Testis (tissue), 3 donors: ENCODE data around the gene CFAP299. TPM values are rescaled to one million over a fixed set of nuclear protein-coding genes. Genes with fewer than 3 reads are reported as not detected.

ENCODE experiments used
- DNase-seq: peaks from one replicate; pipeline ENCODE4 v3.0.0-alpha.2; 2019
- H3K27ac ChIP-seq, 2 donors: fragments of 200-600 bp; sonication (generic); one replicate each; pipeline ENCODE4 v1.5.1; 2019
- H3K27me3 ChIP-seq: fragments of 200-600 bp; sonication (generic); one replicate; pipeline ENCODE4 v1.5.1; 2019
- H3K36me3 ChIP-seq: fragments of 200-600 bp; sonication (generic); one replicate; pipeline ENCODE4 v1.5.1; 2017; ENCODE audit warnings: low read depth; ENCODE audit errors: missing control alignments
- H3K4me1 ChIP-seq: fragments of 200-600 bp; sonication (generic); one replicate; pipeline ENCODE4 v1.5.1; 2019
- H3K4me3 ChIP-seq, 2 donors: fragments of 200-600 bp; sonication (generic); one replicate each; pipeline ENCODE4 v1.5.1; 2017 to 2019
- H3K9me3 ChIP-seq: fragments of 200-600 bp; sonication (generic); one replicate; pipeline ENCODE4 v1.5.1; 2017
- CTCF ChIP-seq, 3 experiments: fragments of 450-650 bp in 2 of 3; fragments of 200-600 bp in 1 of 3; sonication (generic) in 1 of 3; IDR thresholded peaks; one replicate each; pipeline ENCODE4 v1.5.1; 2016 to 2019; ENCODE audit warnings: antibody characterized with exemption in 3 of 3, mild to moderate bottlenecking in 2 of 3, moderate library complexity in 1 of 3
- POLR2A ChIP-seq: fragments of 450-650 bp; IDR thresholded peaks from one replicate; pipeline ENCODE4 v1.6.1; 2017; ENCODE audit warnings: antibody characterized with exemption, mild to moderate bottlenecking, moderate library complexity
- WGBS, 2 donors: methylation state at CpG; one replicate each; pipeline ENCODE4 v1.1.5; 2018; 5-methylcytosine and 5-hydroxymethylcytosine counted together
- intact Hi-C: fragments of 100-400 bp; cut with DNase I; formaldehyde crosslinking; loops from one replicate; pipeline ENCODE4 v1.15.1; 2023; ENCODE audit warnings: low total_unique reads
- polyA plus RNA-seq: library from polyadenylated mRNA; stranded (reverse); fragments of 350-450 nt; fragmentation: Illumina TruSeq; extraction: RNeasy Lipid Tissue Mini Kit (QIAGEN cat#74804); gene quantifications from one replicate; pipeline ENCODE4 v1.2.3, GENCODE V29; 2014; ENCODE audit warnings: low read depth, low replicate concordance; ENCODE audit not compliant: insufficient read depth
- total RNA-seq, 2 donors: library from RNA; depleted of rRNA; stranded (reverse); fragments of >200 nt; gene quantifications; one replicate each; pipeline ENCODE4 v1.2.3, GENCODE V29; 2016

Gene CFAP299
- total and polyA plus RNA-seq, 3 donors from 2014 or later: 18.1 to 51.9 (median 21.4) TPM

- no peaks in the 10 kb centered on the region for H3K9me3 ChIP-seq
- intact Hi-C loops: no loop called here
- H3K27ac ChIP-seq: no peak overlapping the region
- TF ChIP-seq CTCF (IDR thresholded peaks at IDR 0.05) (no peak), POLR2A (no peak)
- 54 to 64% methylated on average over 2 of the region's 2 CpGs for WGBS, 2 donors
- H3K36me3 ChIP-seq: no peaks in the 10 kb centered on the region
- no peaks in the 10 kb centered on the region for H3K4me1 ChIP-seq
- no peaks in the 10 kb centered on the region for H3K27me3 ChIP-seq
- DNase-seq: no peak
- H3K4me3 ChIP-seq: no peak overlapping the region
Measured at GRCh38 chr4:80767944-80768343, 432.4 kb downstream of the CFAP299 start.

GRCh38 chr4:80776168-80776567, 440.6 kb downstream of the CFAP299 start:
- no peaks in the 10 kb centered on the region for H3K9me3 ChIP-seq
- no peak overlapping the region for H3K4me3 ChIP-seq
- no peak for DNase-seq
- 80% methylated on average over 5 of the region's 5 CpGs for WGBS, 2 donors
- intact Hi-C loops: no loop called here
- no peaks in the 10 kb centered on the region for H3K4me1 ChIP-seq
- no peak overlapping the region for H3K27ac ChIP-seq
- TF ChIP-seq POLR2A: no peak
- no peak for TF ChIP-seq CTCF (IDR thresholded peaks at IDR 0.05)
- H3K36me3 ChIP-seq: no peaks in the 10 kb centered on the region
- no peaks in the 10 kb centered on the region for H3K27me3 ChIP-seq

- intact Hi-C loops: no loop called here
- no peak for DNase-seq
- no peaks in the 10 kb centered on the region for H3K4me1 ChIP-seq
- H3K27ac ChIP-seq: no peak overlapping the region
- H3K27me3 ChIP-seq: no peaks in the 10 kb centered on the region
- H3K4me3 ChIP-seq: no peak overlapping the region
- H3K9me3 ChIP-seq: no peaks in the 10 kb centered on the region
- 79 to 91% methylated on average over 1 of the region's 1 CpG for WGBS, 2 donors
- no peaks in the 10 kb centered on the region for H3K36me3 ChIP-seq
- TF ChIP-seq POLR2A (no peak), CTCF (IDR thresholded peaks at IDR 0.05) (no peak)
Measured at GRCh38 chr4:80781431-80781830, 445.9 kb downstream of the CFAP299 start.

- no peaks in the 10 kb centered on the region for H3K4me1 ChIP-seq
- H3K9me3 ChIP-seq: no peaks in the 10 kb centered on the region
- H3K36me3 ChIP-seq: no peaks in the 10 kb centered on the region
- H3K27me3 ChIP-seq: no peaks in the 10 kb centered on the region
- no peak overlapping the region for H3K27ac ChIP-seq
- no peak overlapping the region for H3K4me3 ChIP-seq
- TF ChIP-seq POLR2A (no peak), CTCF (IDR thresholded peaks at IDR 0.05) (no peak)
- intact Hi-C loops: no loop called here
- WGBS, 2 donors: 79 to 93% methylated on average over 1 of the region's 1 CpG
- no peak for DNase-seq
Measured at GRCh38 chr4:80787306-80787705, 451.8 kb downstream of the CFAP299 start.

GRCh38 chr4:80788798-80789197, 453.3 kb downstream of the CFAP299 start:
- H3K4me3 ChIP-seq: no peak overlapping the region
- H3K27ac ChIP-seq: no peak overlapping the region
- intact Hi-C loops: no loop called here
- no peaks in the 10 kb centered on the region for H3K9me3 ChIP-seq
- no peaks in the 10 kb centered on the region for H3K27me3 ChIP-seq
- no peaks in the 10 kb centered on the region for H3K36me3 ChIP-seq
- 77 to 79% methylated on average over 1 of the region's 1 CpG for WGBS, 2 donors
- TF ChIP-seq CTCF (IDR thresholded peaks at IDR 0.05) (no peak), POLR2A (no peak)
- no peaks in the 10 kb centered on the region for H3K4me1 ChIP-seq
- no peak for DNase-seq
